Ovary (tissue), 3 donors: ENCODE results near the gene NBEA.

ENCODE experiments used
- EP300 ChIP-seq: sonication (generic); formaldehyde crosslinking; IDR thresholded peaks from one replicate; pipeline ENCODE4 v1.6.1; 2017; ENCODE audit warnings: antibody characterized with exemption
- POLR2A ChIP-seq: fragments of 450-650 bp; IDR thresholded peaks from one replicate; pipeline ENCODE4 v1.6.1; 2017; ENCODE audit warnings: antibody characterized with exemption, mild to moderate bottlenecking, moderate library complexity
- TF ChIP-seq, protein P1 (sequence below), 3 donors: fragments of 450-650 bp in 2 of 3; fragments of 200-600 bp in 1 of 3; IDR thresholded peaks; one replicate each; pipeline versions ENCODE4 v1.5.1 to v1.8.0; 2016 to 2022; ENCODE audit warnings: antibody characterized with exemption in 3 of 3, mild to moderate bottlenecking in 1 of 3
- donor health status: DM: no; HTN: no; CAD: no.

- TF ChIP-seq POLR2A (no peak), EP300 (no peak)
- TF ChIP-seq, protein P1, sequence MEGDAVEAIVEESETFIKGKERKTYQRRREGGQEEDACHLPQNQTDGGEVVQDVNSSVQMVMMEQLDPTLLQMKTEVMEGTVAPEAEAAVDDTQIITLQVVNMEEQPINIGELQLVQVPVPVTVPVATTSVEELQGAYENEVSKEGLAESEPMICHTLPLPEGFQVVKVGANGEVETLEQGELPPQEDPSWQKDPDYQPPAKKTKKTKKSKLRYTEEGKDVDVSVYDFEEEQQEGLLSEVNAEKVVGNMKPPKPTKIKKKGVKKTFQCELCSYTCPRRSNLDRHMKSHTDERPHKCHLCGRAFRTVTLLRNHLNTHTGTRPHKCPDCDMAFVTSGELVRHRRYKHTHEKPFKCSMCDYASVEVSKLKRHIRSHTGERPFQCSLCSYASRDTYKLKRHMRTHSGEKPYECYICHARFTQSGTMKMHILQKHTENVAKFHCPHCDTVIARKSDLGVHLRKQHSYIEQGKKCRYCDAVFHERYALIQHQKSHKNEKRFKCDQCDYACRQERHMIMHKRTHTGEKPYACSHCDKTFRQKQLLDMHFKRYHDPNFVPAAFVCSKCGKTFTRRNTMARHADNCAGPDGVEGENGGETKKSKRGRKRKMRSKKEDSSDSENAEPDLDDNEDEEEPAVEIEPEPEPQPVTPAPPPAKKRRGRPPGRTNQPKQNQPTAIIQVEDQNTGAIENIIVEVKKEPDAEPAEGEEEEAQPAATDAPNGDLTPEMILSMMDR (IDR thresholded peaks at IDR 0.05), result no peak
Observed at GRCh38 chr13:35483761-35484160, 541.7 kb downstream of the NBEA start.
